ENCODE results near the gene MICU2. TPM values are rescaled to one million over a fixed set of nuclear protein-coding genes. Genes with fewer than 3 reads are reported as not detected.

The MICU2 gene
- polyA plus RNA-seq, 1 donor from 2014 or later = 223 TPM

GRCh38 chr13:21538280-21538679 lies 65.7 kb downstream of the MICU2 start:
- Histone ChIP-seq H2AFZ (ENCODE audit: low read depth, low read length) (no peak overlapping the region), H3K27ac (ENCODE audit: low read length) (no peak overlapping the region), H3K27me3 (ENCODE audit: insufficient read depth, low read depth, low read length) (no peaks in the 10 kb centered on the region), H3K36me3 (ENCODE audit: insufficient read depth, low read length) (no peaks in the 10 kb centered on the region), H3K9me2 (ENCODE audit: insufficient read depth, low read length) (no peaks in the 10 kb centered on the region), H3K9me3 (ENCODE audit: low read length) (no peaks in the 10 kb centered on the region), H4K20me1 (ENCODE audit: insufficient read depth) (no peaks in the 10 kb centered on the region), H3K4me3 (ENCODE audit: low read length) (no peak overlapping the region), H3K79me2 (replicated peaks; ENCODE audit: insufficient read depth, low read length) (peaks cover 10% of the 10 kb centered on the region), H3K9ac (ENCODE audit: low read length) (no peak overlapping the region), H3F3A (ENCODE audit: insufficient read depth, low read length, poor library complexity, severe bottlenecking) (no peaks in the 10 kb centered on the region), H3K4me2 (ENCODE audit: low read length) (no peak overlapping the region)
- no peak for TF ChIP-seq RAD21 (conservative IDR thresholded peaks at IDR 0.05)
- TF ChIP-seq EP300 (conservative IDR thresholded peaks at IDR 0.05; ENCODE audit: poor library complexity, severe bottlenecking) = no peak
- TF ChIP-seq POLR2AphosphoS5 (IDR thresholded peaks at IDR 0.05) = no peak
- TF ChIP-seq TAF1 (IDR thresholded peaks at IDR 0.05; ENCODE audit: low read depth) = no peak
- no peak for TF ChIP-seq SMC3 (conservative IDR thresholded peaks at IDR 0.05; ENCODE audit: poor library complexity)
- no peak for TF ChIP-seq EZH2 (IDR thresholded peaks at IDR 0.05; ENCODE audit: borderline replicate concordance, insufficient read depth, low read length, poor library complexity, severe bottlenecking)

- H3K9me2 ChIP-seq (ENCODE audit: insufficient read depth, low read length) = no peaks in the 10 kb centered on the region
- no peak for TF ChIP-seq POLR2AphosphoS5 (IDR thresholded peaks at IDR 0.05)
- no peak for TF ChIP-seq REST (IDR thresholded peaks at IDR 0.05; ENCODE audit: borderline replicate concordance)
- TF ChIP-seq RAD21 (conservative IDR thresholded peaks at IDR 0.05) = no peak
- no peak for TF ChIP-seq EP300 (conservative IDR thresholded peaks at IDR 0.05; ENCODE audit: poor library complexity, severe bottlenecking)
- no peak for TF ChIP-seq CTCF (IDR thresholded peaks at IDR 0.05; ENCODE audit: poor library complexity, severe bottlenecking)
- no peak for TF ChIP-seq EZH2 (IDR thresholded peaks at IDR 0.05; ENCODE audit: borderline replicate concordance, insufficient read depth, low read length, poor library complexity, severe bottlenecking)
- H3K4me2 ChIP-seq (ENCODE audit: low read length) = no peak overlapping the region
- no peak overlapping the region for H3K9ac ChIP-seq (ENCODE audit: low read length)
- no peak overlapping the region for H2AFZ ChIP-seq (ENCODE audit: low read depth, low read length)
- no peak overlapping the region for H3K4me3 ChIP-seq (ENCODE audit: low read length)
- peaks cover 10% of the 10 kb centered on the region for H3K79me2 ChIP-seq (replicated peaks; ENCODE audit: insufficient read depth, low read length)
- no peaks in the 10 kb centered on the region for H3K27me3 ChIP-seq (ENCODE audit: insufficient read depth, low read depth, low read length)
- H3K9me3 ChIP-seq (ENCODE audit: low read length) = no peaks in the 10 kb centered on the region
- no peaks in the 10 kb centered on the region for H3F3A ChIP-seq (ENCODE audit: insufficient read depth, low read length, poor library complexity, severe bottlenecking)
- H4K20me1 ChIP-seq (ENCODE audit: insufficient read depth) = no peaks in the 10 kb centered on the region
- H3K27ac ChIP-seq (ENCODE audit: low read length) = no peak overlapping the region
- no peaks in the 10 kb centered on the region for H3K36me3 ChIP-seq (ENCODE audit: insufficient read depth, low read length)
Observed at GRCh38 chr13:21537105-21537504, 66.9 kb downstream of the MICU2 start.

GRCh38 chr13:21534760-21535159 lies 69.2 kb downstream of the MICU2 start:
- Histone ChIP-seq H3K27ac (ENCODE audit: low read length) (no peak overlapping the region), H3K4me3 (ENCODE audit: low read length) (no peak overlapping the region), H4K20me1 (ENCODE audit: insufficient read depth) (no peaks in the 10 kb centered on the region), H2AFZ (ENCODE audit: low read depth, low read length) (no peak overlapping the region), H3K36me3 (ENCODE audit: insufficient read depth, low read length) (no peaks in the 10 kb centered on the region), H3K9me3 (ENCODE audit: low read length) (no peaks in the 10 kb centered on the region), H3K9ac (ENCODE audit: low read length) (no peak overlapping the region), H3K9me2 (ENCODE audit: insufficient read depth, low read length) (no peaks in the 10 kb centered on the region), H3K4me2 (ENCODE audit: low read length) (no peak overlapping the region), H3F3A (ENCODE audit: insufficient read depth, low read length, poor library complexity, severe bottlenecking) (no peaks in the 10 kb centered on the region), H3K79me2 (replicated peaks; ENCODE audit: insufficient read depth, low read length) (no peaks in the 10 kb centered on the region), H3K27me3 (ENCODE audit: insufficient read depth, low read depth, low read length) (no peaks in the 10 kb centered on the region)
- TF ChIP-seq SMC3 (conservative IDR thresholded peaks at IDR 0.05; ENCODE audit: poor library complexity) (no peak), RAD21 (conservative IDR thresholded peaks at IDR 0.05) (no peak), REST (IDR thresholded peaks at IDR 0.05; ENCODE audit: borderline replicate concordance) (no peak), POLR2AphosphoS5 (IDR thresholded peaks at IDR 0.05) (no peak), MXI1 (conservative IDR thresholded peaks at IDR 0.05; ENCODE audit: poor library complexity, severe bottlenecking) (no peak), EP300 (conservative IDR thresholded peaks at IDR 0.05; ENCODE audit: poor library complexity, severe bottlenecking) (no peak), CTCF (IDR thresholded peaks at IDR 0.05; ENCODE audit: poor library complexity, severe bottlenecking) (no peak), TAF1 (IDR thresholded peaks at IDR 0.05; ENCODE audit: low read depth) (no peak), EZH2 (IDR thresholded peaks at IDR 0.05; ENCODE audit: borderline replicate concordance, insufficient read depth, low read length, poor library complexity, severe bottlenecking) (no peak)

Data from neural cell (in vitro differentiated cells).